DOHH2 (cell line): ENCODE results near the gene ATP2A1.

ENCODE experiments used
- CTCF ChIP-seq: fragments of 200-600 bp; sonication (generic); IDR thresholded peaks from one replicate; pipeline ENCODE4 v1.5.1; 2014; ENCODE audit warnings: antibody characterized with exemption, mild to moderate bottlenecking, low read depth, low read length; ENCODE audit not compliant: poor library complexity, severe bottlenecking
- EZH2phosphoT487 ChIP-seq: fragments of 200-600 bp; sonication (generic); IDR thresholded peaks from 2 replicates; pipeline ENCODE4 v1.6.1; 2017; ENCODE audit warnings: borderline replicate concordance, mild to moderate bottlenecking, antibody characterized with exemption, low read length, moderate library complexity, mixed read lengths

- TF ChIP-seq CTCF (no peak), EZH2phosphoT487 (no peak)
These were observed 32.1 kb downstream of the ATP2A1 start for GRCh38 chr16:28910086-28911031.
